IMR-90 (cell line): ENCODE results near the gene PTK6.

Experiments
- CTCF ChIP-seq: conservative IDR thresholded peaks from 2 replicates; pipeline ENCODE4 v1.5.1; 2012; ENCODE audit warnings: mild to moderate bottlenecking, low read depth, low read length, improper control_type of control experiment
- MAFK ChIP-seq: IDR thresholded peaks from 2 replicates; pipeline ENCODE4 v1.6.1; 2012; ENCODE audit warnings: low read depth, low read length, improper control_type of control experiment
- POLR2A ChIP-seq: IDR thresholded peaks from 2 replicates; pipeline ENCODE4 v1.6.1; 2012; ENCODE audit warnings: mild to moderate bottlenecking, low read depth, low read length
- RCOR1 ChIP-seq: IDR thresholded peaks from 2 replicates; pipeline ENCODE4 v1.6.1; 2012; ENCODE audit warnings: mild to moderate bottlenecking, low read length, improper control_type of control experiment; ENCODE audit not compliant: insufficient replicate concordance
- RFX5 ChIP-seq: IDR thresholded peaks from 2 replicates; pipeline ENCODE4 v1.8.0; 2012; ENCODE audit warnings: low read depth, mild to moderate bottlenecking, low read length, moderate library complexity
- SMC3 ChIP-seq: fragments of 150-350 bp; IDR thresholded peaks from 2 replicates; pipeline ENCODE4 v1.6.1; 2016; ENCODE audit warnings: low read depth, mild to moderate bottlenecking, antibody characterized with exemption, low read length, moderate library complexity
- USF2 ChIP-seq: fragments of 150-350 bp; IDR thresholded peaks from 2 replicates; pipeline ENCODE4 v1.6.1; 2017; ENCODE audit warnings: mild to moderate bottlenecking, antibody characterized with exemption, low read length, low read depth

GRCh38 chr20:63565699-63566335 lies 28.6 kb upstream of the PTK6 start:
- TF ChIP-seq CTCF (no peak), RCOR1 (no peak), SMC3 (no peak), RFX5 (no peak), POLR2A (no peak), USF2 (no peak), MAFK (no peak)
